Activated CD4-positive, alpha-beta T cell treated with anti-CD3 and anti-CD28 coated beads, Interleukin-2, amount 10 ng/mL, durations not matched to agents 24 days and 14 days (primary cell): ENCODE results near the gene MIGA1. TPM values are rescaled to one million over a fixed set of nuclear protein-coding genes. Genes with fewer than 3 reads are reported as not detected.
A peak's percentile ranks its signal among the peaks of the same experiment; 100 is the strongest.
"Not testable (repeated sequence)": the region's sequence is repeated elsewhere in the genome, so short reads cannot be mapped to it uniquely, and the experiment has no call there.

Experiments used
- DNase-seq: peaks from one replicate; pipeline ENCODE4 v3.0.0; 2022
- H3K27ac Mint-ChIP-seq: one replicate; pipeline ENCODE4 v1.8.0; 2022; ENCODE audit warnings: mild to moderate bottlenecking, mixed read lengths
- H3K27me3 Mint-ChIP-seq: one replicate; pipeline ENCODE4 v1.8.0; 2022; ENCODE audit warnings: mixed read lengths
- H3K36me3 Mint-ChIP-seq: one replicate; pipeline ENCODE4 v1.8.0; 2022; ENCODE audit warnings: low read depth, mild to moderate bottlenecking, mixed read lengths
- H3K4me1 Mint-ChIP-seq: one replicate; pipeline ENCODE4 v1.8.0; 2021; ENCODE audit warnings: mixed read lengths
- H3K4me3 Mint-ChIP-seq: one replicate; pipeline ENCODE4 v1.8.0; 2022; ENCODE audit warnings: mild to moderate bottlenecking, moderate library complexity, mixed read lengths
- H3K9me3 Mint-ChIP-seq: one replicate; pipeline ENCODE4 v1.8.0; 2021; ENCODE audit warnings: mixed read lengths
- intact Hi-C: fragments of 100-400 bp; cut with micrococcal nuclease; formaldehyde crosslinking; loops from one replicate; pipeline ENCODE4 v1.15.1; 2023
- total RNA-seq: library from RNA; stranded (reverse); gene quantifications from 2 replicates; pipeline ENCODE4 v1.2.3, GENCODE V29; 2022

The MIGA1 gene
- total RNA-seq, 1 donor from 2014 or later: 7.5 TPM

- no peak overlapping the region for H3K4me3 Mint-ChIP-seq
- DNase-seq: no peak
- H3K4me1 Mint-ChIP-seq: no peaks in the 10 kb centered on the region
- no peaks in the 10 kb centered on the region for H3K9me3 Mint-ChIP-seq
- no peaks in the 10 kb centered on the region for H3K27me3 Mint-ChIP-seq
- H3K27ac Mint-ChIP-seq: no peak overlapping the region
- H3K36me3 Mint-ChIP-seq: peaks cover 37% of the 10 kb centered on the region
- intact Hi-C loops: no loop called here
These were observed 40.7 kb downstream of the MIGA1 start for GRCh38 chr1:77820121-77820520.

- Mint-ChIP-seq H3K36me3 (peaks cover 28% of the 10 kb centered on the region), H3K27ac (no peak overlapping the region), H3K27me3 (no peaks in the 10 kb centered on the region), H3K4me1 (peaks cover 5% of the 10 kb centered on the region), H3K4me3 (no peak overlapping the region), H3K9me3 (no peaks in the 10 kb centered on the region)
- intact Hi-C loops: no loop called here
- no peak for DNase-seq
These were observed 44.6 kb downstream of the MIGA1 start for GRCh38 chr1:77824079-77824478.

- Mint-ChIP-seq H3K4me1 (peaks cover 5% of the 10 kb centered on the region), H3K27me3 (no peaks in the 10 kb centered on the region), H3K9me3 (no peaks in the 10 kb centered on the region), H3K36me3 (peaks cover 25% of the 10 kb centered on the region), H3K27ac (no peak overlapping the region), H3K4me3 (no peak overlapping the region)
- DNase-seq: no peak
- intact Hi-C loops: loop anchor here (1.0 kb wide), 1 partner anchor 290 kb away; no protein-coding TSS in a partner anchor
These were observed 45.2 kb downstream of the MIGA1 start for GRCh38 chr1:77824694-77825093.

GRCh38 chr1:77825131-77825709 lies 45.8 kb downstream of the MIGA1 start:
- H3K9me3 Mint-ChIP-seq: no peaks in the 10 kb centered on the region
- no peak overlapping the region for H3K4me3 Mint-ChIP-seq
- peak; percentile 63 for DNase-seq
- no peak overlapping the region for H3K27ac Mint-ChIP-seq
- H3K4me1 Mint-ChIP-seq: peaks cover 5% of the 10 kb centered on the region
- H3K36me3 Mint-ChIP-seq: peaks cover 23% of the 10 kb centered on the region
- intact Hi-C loops: loop anchor here (1.0 kb wide), 1 partner anchor 289 kb away; no protein-coding TSS in a partner anchor
- no peaks in the 10 kb centered on the region for H3K27me3 Mint-ChIP-seq

- H3K9me3 Mint-ChIP-seq, H3K27ac Mint-ChIP-seq, intact Hi-C loops: not testable (repeated sequence)
These were observed 47.4 kb downstream of the MIGA1 start for GRCh38 chr1:77826851-77827250.

GRCh38 chr1:77828098-77828497 lies 48.6 kb downstream of the MIGA1 start:
- peaks cover 5% of the 10 kb centered on the region for H3K4me1 Mint-ChIP-seq
- no peak overlapping the region for H3K4me3 Mint-ChIP-seq
- intact Hi-C loops: no loop called here
- H3K36me3 Mint-ChIP-seq: peaks cover 21% of the 10 kb centered on the region
- no peaks in the 10 kb centered on the region for H3K27me3 Mint-ChIP-seq
- DNase-seq: no peak
- H3K9me3 Mint-ChIP-seq: no peaks in the 10 kb centered on the region
- H3K27ac Mint-ChIP-seq: peak overlapping the region; percentile 51

More at GRCh38 chr1:77826851-77827250, 47.4 kb downstream of the MIGA1 start:
- not testable (repeated sequence) for H3K27me3 Mint-ChIP-seq, DNase-seq, H3K4me1 Mint-ChIP-seq, H3K4me3 Mint-ChIP-seq
- peaks cover 26% of the 10 kb centered on the region for H3K36me3 Mint-ChIP-seq

- no peaks in the 10 kb centered on the region for H3K27me3 Mint-ChIP-seq
- DNase-seq: no peak
- no peak overlapping the region for H3K4me3 Mint-ChIP-seq
- intact Hi-C loops: no loop called here
- H3K9me3 Mint-ChIP-seq: no peaks in the 10 kb centered on the region
- no peak overlapping the region for H3K27ac Mint-ChIP-seq
- H3K4me1 Mint-ChIP-seq: peaks cover 5% of the 10 kb centered on the region
- peaks cover 22% of the 10 kb centered on the region for H3K36me3 Mint-ChIP-seq
These were observed 50.4 kb downstream of the MIGA1 start for GRCh38 chr1:77829851-77830250.

GRCh38 chr1:77830946-77831345 lies 51.5 kb downstream of the MIGA1 start:
- Mint-ChIP-seq H3K36me3 (peaks cover 22% of the 10 kb centered on the region), H3K4me3 (no peak overlapping the region)

GRCh38 chr1:77831566-77831965 lies 52.1 kb downstream of the MIGA1 start:
- intact Hi-C loops: no loop called here
- no peak for DNase-seq
- Mint-ChIP-seq H3K4me3 (no peak overlapping the region), H3K27me3 (no peaks in the 10 kb centered on the region), H3K27ac (no peak overlapping the region), H3K4me1 (peaks cover 5% of the 10 kb centered on the region), H3K9me3 (no peaks in the 10 kb centered on the region), H3K36me3 (peaks cover 22% of the 10 kb centered on the region)

More at GRCh38 chr1:77830946-77831345, 51.5 kb downstream of the MIGA1 start:
- no peak for DNase-seq
- H3K4me1 Mint-ChIP-seq: peaks cover 5% of the 10 kb centered on the region
- H3K27me3 Mint-ChIP-seq: no peaks in the 10 kb centered on the region
- intact Hi-C loops: no loop called here
- H3K27ac Mint-ChIP-seq: no peak overlapping the region
- no peaks in the 10 kb centered on the region for H3K9me3 Mint-ChIP-seq

- no peak for DNase-seq
- no peaks in the 10 kb centered on the region for H3K9me3 Mint-ChIP-seq
- no peaks in the 10 kb centered on the region for H3K27me3 Mint-ChIP-seq
- H3K4me3 Mint-ChIP-seq: no peak overlapping the region
- H3K4me1 Mint-ChIP-seq: peaks cover 5% of the 10 kb centered on the region
- H3K27ac Mint-ChIP-seq: peak overlapping the region; percentile 7
- intact Hi-C loops: no loop called here
- H3K36me3 Mint-ChIP-seq: peaks cover 20% of the 10 kb centered on the region
These were observed 52.7 kb downstream of the MIGA1 start for GRCh38 chr1:77831976-77832711.

- Mint-ChIP-seq H3K27me3 (no peaks in the 10 kb centered on the region), H3K4me3 (no peak overlapping the region), H3K36me3 (peaks cover 16% of the 10 kb centered on the region), H3K9me3 (no peaks in the 10 kb centered on the region), H3K4me1 (peaks cover 3% of the 10 kb centered on the region), H3K27ac (no peak overlapping the region)
- intact Hi-C loops: no loop called here
- no peak for DNase-seq
These were observed 53.5 kb downstream of the MIGA1 start for GRCh38 chr1:77832901-77833300.

GRCh38 chr1:77833521-77834100 lies 54.2 kb downstream of the MIGA1 start:
- H3K4me3 Mint-ChIP-seq: no peak overlapping the region
- no peaks in the 10 kb centered on the region for H3K9me3 Mint-ChIP-seq
- no peaks in the 10 kb centered on the region for H3K27me3 Mint-ChIP-seq
- H3K27ac Mint-ChIP-seq: no peak overlapping the region
- H3K4me1 Mint-ChIP-seq: no peaks in the 10 kb centered on the region
- H3K36me3 Mint-ChIP-seq: peaks cover 13% of the 10 kb centered on the region
- no peak for DNase-seq
- intact Hi-C loops: no loop called here

- Mint-ChIP-seq H3K9me3 (no peaks in the 10 kb centered on the region), H3K27ac (no peak overlapping the region), H3K4me1 (no peaks in the 10 kb centered on the region), H3K27me3 (no peaks in the 10 kb centered on the region), H3K36me3 (peaks cover 14% of the 10 kb centered on the region), H3K4me3 (no peak overlapping the region)
- intact Hi-C loops: no loop called here
- DNase-seq: no peak
These were observed 55.4 kb downstream of the MIGA1 start for GRCh38 chr1:77834771-77835334.

- no peak for DNase-seq
- intact Hi-C loops: no loop called here
- Mint-ChIP-seq H3K27ac (no peak overlapping the region), H3K4me1 (no peaks in the 10 kb centered on the region), H3K4me3 (no peak overlapping the region), H3K27me3 (no peaks in the 10 kb centered on the region), H3K9me3 (no peaks in the 10 kb centered on the region), H3K36me3 (peaks cover 9% of the 10 kb centered on the region)
These were observed 62.1 kb downstream of the MIGA1 start for GRCh38 chr1:77841574-77841973.
